HS-27A (cell line): ENCODE measurements around the gene DCDC1.

Experiments
- DNase-seq: peaks from one replicate; pipeline ENCODE4 v3.0.0-alpha.2; 2012; ENCODE audit warnings: low read depth, missing footprints

The DCDC1 gene

DNA sequence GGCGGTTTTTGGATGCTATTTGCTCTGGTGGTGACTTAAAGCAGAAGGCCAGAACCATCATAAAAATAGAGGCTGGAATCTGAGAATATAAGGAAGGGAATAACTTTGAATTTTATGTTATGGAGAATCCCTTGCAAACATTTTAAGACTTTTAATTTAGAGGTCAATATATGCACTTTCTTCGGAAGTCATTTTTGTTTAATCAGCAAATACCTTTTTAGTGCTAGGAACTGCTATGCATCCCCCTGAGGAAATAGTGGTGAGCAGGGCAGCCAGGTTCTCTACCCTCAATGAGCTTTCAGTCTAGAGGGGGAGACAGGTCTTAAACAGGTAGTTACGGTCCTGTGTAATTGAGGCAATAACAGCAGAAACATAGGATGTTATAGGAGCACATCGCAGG, 516.9 kb downstream of the DCDC1 start:
- DNase-seq: no peak

DNA sequence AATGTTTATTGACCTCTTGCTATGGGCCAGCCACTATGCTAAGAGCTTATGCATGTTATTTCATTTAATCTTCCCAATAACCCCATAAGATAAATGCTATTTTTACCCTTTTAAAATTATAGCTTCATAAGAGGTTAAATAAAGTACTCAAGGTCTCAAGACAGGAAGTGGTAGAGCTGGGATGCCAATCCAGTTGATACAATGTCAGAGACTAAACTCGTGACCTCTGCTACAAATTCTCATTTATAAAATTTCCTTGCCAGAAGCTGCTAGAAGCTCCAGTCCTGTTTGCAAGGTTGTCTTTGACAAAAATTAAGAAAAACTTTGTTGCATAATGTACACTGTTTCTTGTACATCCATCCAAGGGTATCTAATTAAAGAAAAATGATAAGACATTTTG, 517.4 kb downstream of the DCDC1 start:
- DNase-seq: no peak

GRCh38 chr11:30837252-30837651, 532.3 kb downstream of the DCDC1 start:
- no peak for DNase-seq

DNA sequence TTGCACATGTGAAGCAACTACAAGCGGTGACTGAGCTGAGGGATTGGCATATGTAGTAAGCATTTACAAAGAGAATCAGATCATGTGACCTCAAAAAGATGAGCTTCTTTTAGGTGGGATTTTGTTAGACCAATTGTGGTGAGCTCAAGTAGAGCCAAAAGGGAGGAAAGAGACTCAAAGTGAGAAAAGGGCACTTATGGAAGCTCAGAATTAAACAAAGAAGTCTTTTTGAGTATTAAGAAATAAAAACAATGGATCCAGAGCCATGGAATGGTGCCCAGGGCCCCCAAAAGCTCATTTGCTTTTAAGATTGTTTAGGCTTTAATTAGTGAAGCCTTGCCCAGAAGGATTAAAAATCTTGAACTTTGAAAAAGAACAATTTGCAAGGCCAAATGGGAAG, 536.7 kb downstream of the DCDC1 start:
- no peak for DNase-seq

DNA sequence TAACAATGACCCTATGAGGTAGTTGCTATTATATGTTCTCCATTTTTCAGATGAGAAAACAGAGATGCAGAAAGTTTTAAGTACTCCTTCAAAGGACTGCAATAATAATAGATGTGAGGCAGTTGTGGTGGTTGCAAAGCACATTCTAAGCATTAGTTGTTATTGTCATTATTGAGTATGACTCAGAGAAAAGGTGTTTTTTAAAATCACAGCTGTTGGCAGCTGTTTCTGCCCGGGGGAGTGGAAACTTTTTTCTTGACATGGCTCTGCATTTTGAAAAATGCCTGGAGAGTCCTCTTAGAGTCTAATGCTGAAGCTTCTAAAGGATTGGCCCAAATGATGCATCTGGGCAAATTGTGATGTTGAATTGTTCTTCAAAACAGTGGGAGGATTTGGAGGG, 538.9 kb downstream of the DCDC1 start:
- no peak for DNase-seq

DNA sequence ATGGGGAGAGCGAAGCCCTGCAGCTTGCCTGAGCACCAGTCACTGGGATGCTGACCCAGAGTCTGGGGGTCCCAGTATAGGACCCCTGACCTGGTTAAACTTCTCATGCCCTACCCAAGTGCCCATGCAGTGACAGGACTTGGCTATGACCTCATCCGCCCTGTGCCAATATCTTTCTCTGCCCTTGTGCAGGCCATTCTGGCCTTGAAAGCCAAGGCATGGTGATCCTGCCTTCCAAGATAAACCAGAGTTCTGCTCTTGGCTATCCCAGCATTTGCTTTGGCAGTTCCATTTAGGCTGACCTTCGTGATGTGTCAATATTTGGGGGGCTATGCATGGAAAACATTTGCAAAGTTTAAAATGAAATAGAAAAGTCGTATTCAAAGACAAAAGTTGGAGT, 542.6 kb downstream of the DCDC1 start:
- DNase-seq: no peak

GRCh38 chr11:30825723-30826122, 543.8 kb downstream of the DCDC1 start:
- DNase-seq: no peak

DNA sequence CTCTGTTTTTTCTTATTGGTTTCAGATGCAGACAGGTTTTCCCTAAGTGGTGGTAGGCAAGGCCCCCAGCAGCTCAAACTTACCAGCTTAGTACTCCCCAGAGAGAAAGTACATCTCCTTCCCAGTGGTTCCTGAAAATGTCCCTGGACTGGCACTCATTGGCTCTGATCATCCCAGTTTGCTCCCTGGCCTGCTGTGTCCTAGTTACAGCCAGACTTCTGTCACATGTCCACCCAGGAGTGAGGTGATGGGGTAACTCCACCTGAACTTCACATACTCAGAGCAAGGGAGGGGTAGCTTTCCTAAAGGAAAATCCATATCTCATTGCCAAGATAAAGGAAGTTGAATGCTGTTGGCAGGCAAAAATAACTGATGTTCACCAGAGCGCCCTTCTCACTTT, 546.4 kb downstream of the DCDC1 start:
- no peak for DNase-seq

GRCh38 chr11:30821438-30821965, 548.0 kb downstream of the DCDC1 start:
- no peak for DNase-seq

DNA sequence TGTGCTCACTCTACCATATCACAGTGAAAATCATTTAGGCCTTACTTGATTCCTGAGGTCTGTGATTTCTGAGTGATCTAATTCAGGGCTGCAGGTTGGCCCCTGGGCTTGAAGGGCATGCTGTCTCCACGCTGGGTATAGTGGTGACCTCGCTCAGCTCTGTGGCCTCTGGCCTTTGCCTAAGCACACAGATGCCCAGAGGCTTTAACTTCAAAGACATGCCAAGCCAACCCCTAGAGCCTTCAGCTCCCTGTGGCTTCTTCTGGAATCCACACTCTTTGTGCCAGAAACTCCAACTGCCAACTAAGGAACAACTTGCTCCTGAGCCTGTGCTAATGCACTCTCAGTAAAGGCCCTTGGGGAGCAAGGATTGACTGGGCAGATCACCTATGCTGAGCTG, 550.8 kb downstream of the DCDC1 start:
- no peak for DNase-seq

GRCh38 chr11:30816959-30817880, 552.3 kb downstream of the DCDC1 start:
- no peak for DNase-seq

GRCh38 chr11:30815619-30816018, 553.9 kb downstream of the DCDC1 start:
- no peak for DNase-seq

DNA sequence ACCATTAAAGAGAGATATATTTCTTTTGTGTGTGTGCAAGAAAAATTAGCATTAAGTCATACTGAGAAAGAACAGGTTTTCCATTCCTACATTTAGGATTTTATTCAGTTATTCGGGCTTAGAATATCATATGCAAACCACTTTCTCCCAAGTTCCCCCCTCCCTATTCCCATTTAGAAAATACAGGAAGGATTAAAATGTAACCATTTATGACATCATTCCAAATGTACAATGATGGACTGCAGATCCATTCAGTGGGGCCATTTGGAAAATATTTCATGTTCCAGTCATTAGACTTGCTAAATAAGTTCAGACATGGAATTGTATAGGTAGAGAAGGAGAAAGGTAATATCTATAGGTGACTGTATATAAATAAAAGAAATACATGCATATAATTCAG, 554.8 kb downstream of the DCDC1 start:
- no peak for DNase-seq
